ENCODE data around the gene EML4.
"Not testable (repeated sequence)": the region's sequence is repeated elsewhere in the genome, so short reads cannot be mapped to it uniquely, and the experiment has no call there.

The EML4 gene

DNA sequence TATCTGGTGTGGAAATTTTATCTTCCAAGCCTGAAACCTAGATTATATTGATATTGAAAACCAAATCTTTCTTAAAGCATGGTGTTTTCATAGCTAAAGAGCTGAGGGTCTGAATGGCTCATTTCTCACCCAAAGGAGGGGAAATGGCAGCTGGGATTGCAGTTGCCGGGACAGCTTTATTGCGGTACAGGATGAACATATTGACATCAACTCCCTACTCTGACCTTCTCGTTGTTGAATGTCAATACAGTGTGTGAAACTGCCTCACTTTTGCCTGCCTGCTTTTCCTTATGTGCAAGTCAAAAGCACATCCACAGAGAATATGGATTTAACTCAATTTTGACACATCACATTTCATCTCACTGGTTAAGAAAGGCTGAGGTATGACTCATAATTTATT, 195.5 kb downstream of the EML4 start:
- no peak for DNase-seq

DNA sequence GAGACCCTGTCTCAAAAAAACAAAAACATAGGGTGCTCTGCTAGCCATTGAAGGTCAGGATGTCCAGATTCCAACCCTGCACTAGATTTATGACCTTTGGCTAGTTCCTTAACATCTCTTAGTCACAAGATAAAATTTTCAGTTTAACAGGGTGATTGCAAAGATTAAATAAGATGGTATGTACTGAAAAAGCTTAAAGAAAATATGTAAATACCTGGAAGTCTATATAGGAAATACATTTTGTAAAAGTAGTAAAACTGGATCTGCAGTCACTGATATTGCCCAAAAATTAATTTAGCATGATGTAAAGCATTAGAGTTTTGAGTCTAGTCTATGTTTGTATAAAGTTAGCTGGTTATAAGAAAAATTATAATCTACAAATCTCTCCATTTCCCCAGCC, 197.3 kb downstream of the EML4 start:
- DNase-seq: no peak

DNA sequence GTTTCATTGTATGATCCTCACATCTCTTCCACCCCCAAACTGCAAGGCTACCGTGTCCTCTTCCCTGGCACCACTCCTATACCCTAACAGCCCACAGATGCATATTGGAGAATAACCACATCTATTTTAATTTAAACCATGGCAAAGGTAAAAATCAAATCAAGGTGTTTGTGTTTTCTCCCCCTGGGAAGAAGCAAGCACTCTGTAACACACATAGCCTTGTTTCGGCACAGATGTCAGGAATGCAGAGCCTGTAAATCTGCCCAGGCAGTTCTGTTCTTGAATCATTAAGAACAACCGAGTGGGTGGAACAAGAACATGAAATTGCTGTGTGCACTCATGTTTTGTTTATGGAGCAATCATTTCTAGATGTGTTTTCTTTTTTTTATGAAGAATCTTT, 198.7 kb downstream of the EML4 start:
- no peak for DNase-seq

- DNase-seq: peak; percentile 35
Measured at GRCh38 chr2:42368817-42369531, 199.8 kb downstream of the EML4 start.

DNA sequence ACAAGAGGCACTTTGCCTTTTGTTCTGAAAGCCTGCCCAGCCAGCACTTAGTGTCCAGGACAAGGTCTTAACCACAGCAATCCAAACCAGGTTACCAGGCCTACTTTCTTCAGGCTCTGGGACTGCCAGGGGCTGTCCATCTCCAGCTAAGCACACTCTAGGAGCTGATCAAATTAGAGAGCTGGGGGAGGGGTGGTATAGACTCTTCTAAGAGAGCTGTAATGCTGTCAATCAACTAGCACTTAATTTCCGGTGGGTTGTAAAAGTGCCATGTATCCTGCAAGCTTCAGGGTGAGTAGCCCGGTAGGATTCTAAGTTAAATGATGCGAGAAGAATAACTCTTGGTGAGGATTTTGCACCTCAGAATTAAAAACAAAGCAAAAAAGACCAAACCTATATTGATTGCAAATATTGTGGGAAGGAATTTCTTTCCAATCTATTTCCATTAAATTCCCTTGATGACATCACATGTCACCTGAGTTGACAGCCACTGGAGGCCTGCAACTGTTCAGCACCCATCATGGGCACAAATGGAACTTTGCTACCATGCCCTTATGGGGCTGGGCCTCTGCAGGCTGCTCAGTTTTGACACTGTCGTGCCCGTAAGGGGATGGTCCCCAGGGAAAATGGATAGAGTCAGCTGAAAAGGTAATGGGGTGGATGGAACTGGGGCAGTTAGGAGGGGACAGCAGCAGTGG, 200.5 kb downstream of the EML4 start:
- peak; percentile 40 for DNase-seq

GRCh38 chr2:42371611-42372473, 202.7 kb downstream of the EML4 start:
- peak; percentile 42 for DNase-seq

GRCh38 chr2:42372474-42373200, 203.5 kb downstream of the EML4 start:
- DNase-seq: no peak

DNA sequence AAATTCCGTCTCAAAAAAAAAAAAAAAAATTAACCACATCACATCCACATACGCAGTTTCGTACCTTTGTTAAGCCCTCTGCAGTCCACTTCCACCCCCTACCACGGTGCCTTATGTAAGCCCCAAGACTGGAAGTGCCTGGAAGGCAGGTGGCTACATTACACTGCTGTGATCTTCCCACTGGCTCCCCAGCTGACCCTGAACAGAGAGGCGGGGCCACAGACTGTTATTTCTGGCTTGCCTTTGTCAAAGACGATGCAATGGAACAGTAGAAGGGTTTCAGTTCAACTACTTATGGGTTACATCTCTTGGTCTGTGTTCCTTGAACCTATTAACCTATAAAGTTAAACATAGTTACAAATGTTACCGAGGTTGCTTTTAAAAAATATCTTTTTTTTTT, 207.6 kb downstream of the EML4 start:
- DNase-seq: no peak

GRCh38 chr2:42378415-42378814, 209.3 kb downstream of the EML4 start:
- no peak for DNase-seq

- not testable (repeated sequence) for DNase-seq
Measured at GRCh38 chr2:42380026-42380425, 210.9 kb downstream of the EML4 start.

DNA sequence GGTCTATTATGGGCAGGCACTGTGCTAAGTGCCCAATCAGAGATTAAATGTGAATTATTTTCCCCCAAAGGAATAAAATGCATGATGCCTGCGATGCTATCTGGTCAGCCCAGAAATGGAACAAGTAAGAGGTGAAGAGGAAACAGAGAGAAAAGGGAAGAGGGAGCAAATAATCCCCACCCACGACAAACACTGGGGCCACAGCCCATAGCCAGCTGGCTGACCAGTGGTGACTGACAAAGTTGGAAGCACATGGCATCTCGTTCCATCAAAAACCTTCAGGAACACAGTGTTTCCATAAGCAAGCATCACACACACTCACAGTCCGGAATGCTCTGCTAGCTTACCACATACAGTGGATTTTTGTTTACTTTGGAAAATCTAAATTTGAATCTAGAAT, 213.0 kb downstream of the EML4 start:
- no peak for DNase-seq
